HuH-7.5 (cell line): ENCODE measurements around the gene UBXN1.
A peak's percentile ranks its signal among the peaks of the same experiment; 100 is the strongest.
"Not testable (repeated sequence)": the region's sequence is repeated elsewhere in the genome, so short reads cannot be mapped to it uniquely, and the experiment has no call there.

Source experiments
- DNase-seq: peaks from one replicate; pipeline ENCODE4 v3.0.0; 2011; ENCODE audit warnings: low spot score

UBXN1 gene

GRCh38 chr11:62671608-62672389 lies 7.1 kb downstream of the UBXN1 start, which contains the start of the genes LBHD1 and UQCC3:
Gene LBHD1 (minus strand): TSS chr11:62672267. CDS start chr11:62670031, 2,236 bp downstream.
Gene UQCC3 (plus strand): TSS chr11:62671673. CDS start chr11:62671746, 73 bp downstream.
- peak; percentile 84 for DNase-seq

- DNase-seq: no peak
Measured at GRCh38 chr11:62671236-62671607, 7.7 kb downstream of the UBXN1 start.

- no peak for DNase-seq
Measured at GRCh38 chr11:62669420-62670161, 9.3 kb downstream of the UBXN1 start.

GRCh38 chr11:62667460-62667859 lies 11.4 kb downstream of the UBXN1 start:
- DNase-seq: no peak

GRCh38 chr11:62666259-62666926 lies 12.5 kb downstream of the UBXN1 start:
- DNase-seq: no peak

GRCh38 chr11:62665599-62666258 lies 13.1 kb downstream of the UBXN1 start:
- DNase-seq: no peak

- DNase-seq: peak; percentile 95
Measured at GRCh38 chr11:62665075-62665598, 13.7 kb downstream of the UBXN1 start, which contains the start of the genes C11orf98 and CSKMT. Gene C11orf98 (minus strand): TSS chr11:62665210. CDS start chr11:62665169, 41 bp downstream. Gene CSKMT (plus strand): TSS chr11:62665312. CDS start chr11:62665880, 568 bp downstream.

- DNase-seq: peak; percentile 73
Measured at GRCh38 chr11:62664405-62665074, 14.3 kb downstream of the UBXN1 start.

- DNase-seq: no peak
Measured at GRCh38 chr11:62656796-62657429, 22.0 kb downstream of the UBXN1 start.

- DNase-seq: no peak
Measured at GRCh38 chr11:62654297-62654696, 24.6 kb downstream of the UBXN1 start.

- peak; percentile 35 for DNase-seq
Measured at GRCh38 chr11:62652161-62653006, 26.5 kb downstream of the UBXN1 start.

GRCh38 chr11:62650283-62650682 lies 28.6 kb downstream of the UBXN1 start:
- not testable (repeated sequence) for DNase-seq

- no peak for DNase-seq
Measured at GRCh38 chr11:62649486-62649885, 29.4 kb downstream of the UBXN1 start.

- no peak for DNase-seq
Measured at GRCh38 chr11:62648967-62649364, 29.9 kb downstream of the UBXN1 start.

- no peak for DNase-seq
Measured at GRCh38 chr11:62648185-62648966, 30.5 kb downstream of the UBXN1 start.

- DNase-seq: no peak
Measured at GRCh38 chr11:62647609-62648005, 31.3 kb downstream of the UBXN1 start.

- no peak for DNase-seq
Measured at GRCh38 chr11:62646825-62647608, 31.9 kb downstream of the UBXN1 start.
